ENCODE data around the gene PCED1A.
"Not testable (repeated sequence)": the region's sequence is repeated elsewhere in the genome, so short reads cannot be mapped to it uniquely, and the experiment has no call there.

Gene PCED1A

GRCh38 chr20:2865101-2865500 lies 24.6 kb upstream of the PCED1A start:
- DNase-seq, result no peak

DNA sequence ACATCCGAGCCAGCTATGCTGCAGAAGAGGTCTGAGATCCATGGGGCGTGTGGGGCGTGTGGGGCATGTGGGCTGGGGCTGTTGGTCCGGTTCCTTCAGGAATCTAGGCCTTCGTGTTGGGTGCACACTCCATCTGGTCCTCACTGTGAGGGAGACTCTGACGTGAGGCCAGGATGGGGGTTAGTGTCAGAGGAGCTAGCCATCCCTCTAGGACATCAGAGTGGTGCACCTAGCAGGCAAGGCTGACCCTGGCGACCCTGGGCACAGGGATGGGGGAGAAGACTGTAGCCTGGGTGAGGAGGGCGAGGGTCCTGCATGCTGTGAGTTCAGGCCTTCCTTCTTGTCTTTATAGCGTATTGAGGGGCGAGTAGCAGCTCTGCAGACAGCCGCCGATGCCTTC lies 24.2 kb upstream of the PCED1A start:
- no peak for DNase-seq

GRCh38 chr20:2859330-2860121 lies 19.1 kb upstream of the PCED1A start:
- no peak for DNase-seq

- DNase-seq, result no peak
These were observed 18.1 kb upstream of the PCED1A start for GRCh38 chr20:2858591-2858990.

DNA sequence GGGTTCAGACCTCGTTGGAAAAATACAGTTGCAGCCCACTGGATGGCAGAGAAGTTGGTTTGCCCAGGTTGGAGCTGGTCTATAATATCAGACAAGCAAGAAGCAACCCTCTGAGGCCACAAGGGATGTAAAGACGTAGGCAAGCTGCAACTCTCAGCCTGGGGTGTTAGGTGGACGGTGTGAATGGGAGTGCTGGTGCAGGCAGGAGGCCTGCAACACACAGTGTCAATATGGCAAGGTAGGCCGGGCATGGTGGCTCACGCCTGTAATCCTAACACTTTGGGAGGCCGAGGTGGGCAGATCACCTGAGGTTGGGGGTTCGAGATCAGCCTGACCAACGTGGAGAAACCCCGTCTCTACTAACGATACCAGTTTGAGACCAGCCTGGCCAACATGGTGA lies 10.6 kb upstream of the PCED1A start:
- no peak for DNase-seq

- no peak for DNase-seq
These were observed 9.1 kb upstream of the PCED1A start for GRCh38 chr20:2849529-2849928.

DNA sequence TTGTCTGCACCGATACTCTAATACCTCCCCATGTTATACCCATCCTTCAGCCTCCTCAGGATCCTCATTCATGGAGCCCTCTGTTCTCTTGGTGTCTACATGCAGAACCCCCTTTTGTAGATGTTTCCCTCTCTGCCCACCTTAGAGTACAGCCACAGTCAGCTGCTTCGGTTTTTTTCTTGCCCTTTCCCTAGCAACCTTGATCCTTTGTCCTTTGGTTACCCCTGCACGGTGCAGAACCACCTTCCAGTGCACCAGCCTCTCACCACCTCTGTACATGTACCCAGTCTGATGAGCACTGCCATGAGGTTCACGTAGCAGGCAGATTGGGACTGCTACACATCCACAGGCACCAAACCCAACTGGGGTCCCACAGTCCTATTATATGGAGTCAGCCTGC lies 7.3 kb upstream of the PCED1A start:
- no peak for DNase-seq

DNA sequence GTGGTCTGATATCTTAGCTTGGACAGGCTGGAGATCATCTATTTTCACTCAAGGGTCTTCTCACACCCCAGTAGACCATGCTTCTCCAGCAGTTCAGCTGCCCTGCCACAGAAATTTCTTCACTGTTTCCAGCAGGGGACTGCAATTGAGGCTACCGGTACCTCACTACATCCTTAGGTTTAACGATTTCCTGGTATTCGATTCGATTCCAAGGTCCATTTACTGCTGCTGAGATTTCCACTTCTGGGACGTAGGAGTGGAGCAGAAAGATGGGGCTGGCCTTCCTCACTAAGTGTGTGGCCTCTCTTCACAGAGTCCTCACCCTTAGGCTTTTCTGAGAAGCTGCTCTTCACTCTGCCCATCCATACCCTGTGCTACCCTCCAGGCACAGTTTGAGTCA lies 6.2 kb upstream of the PCED1A start:
- DNase-seq, result no peak

- DNase-seq, result no peak
These were observed 5.2 kb upstream of the PCED1A start for GRCh38 chr20:2845607-2846006.

GRCh38 chr20:2840967-2841531 lies 594 bp upstream of the PCED1A start:
- DNase-seq, result peak; percentile 33

GRCh38 chr20:2839732-2840137 lies 720 bp downstream of the PCED1A start:
- no peak for DNase-seq

GRCh38 chr20:2838847-2839671 lies 1.4 kb downstream of the PCED1A start:
- no peak for DNase-seq

DNA sequence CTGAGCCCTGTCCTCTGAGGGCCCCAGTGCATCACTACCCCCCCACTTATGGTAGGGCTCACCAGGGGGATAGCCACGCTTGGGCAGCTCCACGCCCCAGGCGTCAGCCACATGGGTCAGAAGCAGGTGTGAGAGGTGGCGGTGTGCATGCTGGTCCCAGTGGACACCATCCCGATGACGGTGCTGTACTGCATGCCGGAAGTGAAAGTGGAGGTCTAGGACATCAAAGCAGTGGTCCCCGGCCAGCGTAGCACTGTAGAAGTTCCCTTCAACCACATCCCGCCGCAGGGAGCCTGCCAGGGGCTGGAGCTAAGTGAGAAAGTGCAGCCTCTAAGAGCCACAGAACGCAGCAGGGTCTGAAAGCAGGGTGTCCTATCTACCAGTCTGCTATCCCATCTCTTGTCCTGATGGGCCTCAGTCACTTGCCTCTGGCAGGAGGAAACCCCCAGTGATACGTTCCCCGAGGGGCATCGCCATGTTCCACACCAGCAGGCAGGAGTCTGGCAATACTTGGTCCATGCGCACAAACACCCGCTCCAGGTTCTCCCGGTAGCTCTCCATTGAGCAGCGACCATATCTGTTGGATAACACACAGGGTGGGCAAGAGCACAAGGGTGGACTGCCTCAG lies 2.2 kb downstream of the PCED1A start:
- no peak for DNase-seq

GRCh38 chr20:2837221-2837960 lies 3.1 kb downstream of the PCED1A start:
- no peak for DNase-seq

- no peak for DNase-seq
These were observed 4.4 kb downstream of the PCED1A start for GRCh38 chr20:2836035-2836434.

GRCh38 chr20:2835331-2835796 lies 5.1 kb downstream of the PCED1A start:
- no peak for DNase-seq

DNA sequence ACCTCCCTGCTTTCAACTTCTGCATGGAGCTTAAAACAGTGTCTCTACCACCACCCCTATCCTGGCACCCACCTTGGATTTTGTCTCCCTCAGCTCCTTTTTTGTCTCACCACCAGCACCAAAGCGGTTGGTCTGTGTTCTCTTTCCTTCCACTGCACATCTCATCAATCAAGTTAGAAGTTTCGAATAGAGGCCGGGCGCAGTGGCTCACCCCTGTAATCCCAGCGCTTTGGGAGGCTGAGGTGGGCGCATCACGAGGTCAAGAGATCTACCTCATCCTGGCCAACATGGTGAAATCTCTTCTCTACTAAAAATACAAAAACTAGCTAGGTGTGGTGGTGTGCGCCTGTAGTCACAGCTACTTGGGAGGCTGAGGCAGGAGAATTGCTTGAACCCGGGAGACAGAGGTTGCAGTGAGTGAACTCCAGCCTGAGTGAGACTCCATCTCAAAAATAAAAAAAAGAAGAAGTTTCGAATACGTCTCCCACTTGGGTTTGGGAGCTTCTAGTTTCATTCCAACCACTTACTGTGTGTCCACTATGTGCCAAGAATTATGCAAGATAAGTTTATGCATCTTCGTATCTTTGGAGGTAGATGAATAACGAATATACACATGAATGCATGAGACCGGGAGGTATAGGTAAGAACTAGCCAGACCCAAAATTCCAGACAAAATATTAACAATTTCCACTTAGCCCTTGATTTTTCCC lies 5.9 kb downstream of the PCED1A start:
- DNase-seq, result no peak

- no peak for DNase-seq
These were observed 6.7 kb downstream of the PCED1A start for GRCh38 chr20:2833761-2834160.

GRCh38 chr20:2831206-2831605 lies 9.2 kb downstream of the PCED1A start:
- not testable (repeated sequence) for DNase-seq

- DNase-seq, result no peak
These were observed 11.1 kb downstream of the PCED1A start for GRCh38 chr20:2829376-2829775.

- no peak for DNase-seq
These were observed 13.8 kb downstream of the PCED1A start for GRCh38 chr20:2826655-2827054.

DNA sequence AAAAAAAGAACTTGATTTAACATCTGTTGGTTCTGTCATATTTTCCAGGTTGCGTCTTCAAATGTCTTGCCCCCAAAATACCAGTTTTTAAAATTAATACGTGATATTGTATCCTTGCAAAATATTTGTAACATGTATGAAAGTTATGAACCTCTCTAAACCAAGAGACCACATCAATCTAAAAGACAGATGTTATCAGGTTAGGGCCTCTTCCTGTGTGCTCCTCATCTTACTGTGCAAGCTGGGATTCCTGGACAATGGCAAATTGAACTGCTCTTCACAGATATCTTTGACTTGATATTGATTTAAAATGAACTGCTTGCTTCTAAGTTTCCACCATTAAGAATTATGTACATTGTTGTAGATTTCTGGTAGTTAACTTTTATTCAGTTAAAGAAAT lies 14.7 kb downstream of the PCED1A start:
- DNase-seq, result no peak
